HEK293 (cell line): ENCODE results near the gene MARCHF10.

Experiments used
- CTCF ChIA-PET: fragments of 350-600 bp; formaldehyde crosslinking; extraction: SDS; loops from one replicate; lab custom pipeline; 2021; ENCODE audit warnings: antibody characterized with exemption; lab: Yijun Ruan, JAX
- POLR2A ChIA-PET: fragments of 300-600 bp; formaldehyde crosslinking; extraction: SDS; loops from one replicate; lab custom pipeline; 2020; ENCODE audit warnings: antibody characterized with exemption, inconsistent platforms; lab: Yijun Ruan, JAX
- H3K27ac ChIP-seq: fragments of 200-500 bp; sonication (Bioruptor generic); 2 replicates; pipeline ENCODE4 v1.5.1; 2014; ENCODE audit warnings: low read depth, low read length, control low read depth, inconsistent platforms; ENCODE audit errors: extremely low read depth
- H3K36me3 ChIP-seq, 2 experiments: fragments of 200-500 bp in 1 of 2; sonication (Bioruptor generic) in 1 of 2; 1 replicate in 1 of 2; 2 replicates in 1 of 2; pipeline ENCODE4 v1.5.1; 2014 to 2017; ENCODE audit warnings: inconsistent platforms in 2 of 2, low read length in 2 of 2; ENCODE audit not compliant: control insufficient read depth in 2 of 2, insufficient read depth in 1 of 2
- H3K4me1 ChIP-seq: fragments of 200-500 bp; sonication (Bioruptor generic); 2 replicates; pipeline ENCODE4 v1.5.1; 2014; ENCODE audit warnings: mild to moderate bottlenecking, low read length, inconsistent platforms; ENCODE audit not compliant: control insufficient read depth, insufficient read depth
- H3K4me3 ChIP-seq: 2 replicates; pipeline ENCODE4 v1.5.1; 2011; ENCODE audit warnings: low read depth, mild to moderate bottlenecking, control low read depth, low read length, moderate library complexity
- H3K9me3 ChIP-seq: fragments of 200-500 bp; sonication (Bioruptor generic); 2 replicates; pipeline ENCODE4 v1.5.1; 2014; ENCODE audit warnings: low read depth, low read length, inconsistent platforms; ENCODE audit not compliant: control insufficient read depth, insufficient read depth
- EGR2 ChIP-seq: fragments of 450-650 bp; formaldehyde crosslinking; IDR thresholded peaks from 2 replicates; pipeline ENCODE4 v1.5.1; 2016; ENCODE audit warnings: low read depth, missing biosample characterization, missing genetic modification characterization
- GLI2 ChIP-seq: fragments of 450-650 bp; formaldehyde crosslinking; IDR thresholded peaks from 2 replicates; pipeline ENCODE4; 2017; ENCODE audit warnings: missing biosample characterization, missing genetic modification characterization, low read depth, borderline replicate concordance
- OSR2 ChIP-seq: fragments of 450-650 bp; formaldehyde crosslinking; IDR thresholded peaks from 2 replicates; pipeline ENCODE4 v1.5.1; 2016; ENCODE audit warnings: missing biosample characterization, missing genetic modification characterization
- REPIN1 ChIP-seq: fragments of 450-650 bp; formaldehyde crosslinking; IDR thresholded peaks from 2 replicates; pipeline ENCODE4 v1.5.1; 2017; ENCODE audit warnings: missing biosample characterization, missing genetic modification characterization, low read depth
- SCRT1 ChIP-seq: fragments of 450-650 bp; formaldehyde crosslinking; IDR thresholded peaks from 2 replicates; pipeline ENCODE4 v1.5.1; 2016; ENCODE audit warnings: missing biosample characterization, missing genetic modification characterization, borderline replicate concordance
- SP2 ChIP-seq: fragments of 450-650 bp; formaldehyde crosslinking; IDR thresholded peaks from 2 replicates; pipeline ENCODE4 v1.5.1; 2016; ENCODE audit warnings: missing biosample characterization, missing genetic modification characterization
- ZBTB7A ChIP-seq: fragments of 450-650 bp; formaldehyde crosslinking; IDR thresholded peaks from 2 replicates; pipeline ENCODE4 v1.5.1; 2016; ENCODE audit warnings: low read depth, missing biosample characterization, missing genetic modification characterization
- ZNF148 ChIP-seq: fragments of 450-650 bp; formaldehyde crosslinking; IDR thresholded peaks from 2 replicates; pipeline ENCODE4 v1.5.0; 2017; ENCODE audit warnings: missing biosample characterization, missing genetic modification characterization, borderline replicate concordance
- ZNF19 ChIP-seq: fragments of 450-650 bp; formaldehyde crosslinking; IDR thresholded peaks from 2 replicates; pipeline ENCODE4; 2016; ENCODE audit warnings: missing biosample characterization, missing genetic modification characterization, low read depth
- ZNF214 ChIP-seq: fragments of 450-650 bp; formaldehyde crosslinking; IDR thresholded peaks from 2 replicates; pipeline ENCODE4 v1.5.1; 2017; ENCODE audit warnings: missing biosample characterization, mild to moderate bottlenecking, missing genetic modification characterization, borderline replicate concordance
- ZNF221 ChIP-seq: fragments of 450-650 bp; formaldehyde crosslinking; IDR thresholded peaks from 2 replicates; pipeline ENCODE4 v1.5.1; 2017; ENCODE audit warnings: missing biosample characterization, missing genetic modification characterization, borderline replicate concordance
- ZNF23 ChIP-seq: fragments of 450-650 bp; formaldehyde crosslinking; IDR thresholded peaks from 2 replicates; pipeline ENCODE4 v1.5.1; 2016; ENCODE audit warnings: missing biosample characterization, missing genetic modification characterization, borderline replicate concordance
- ZNF302 ChIP-seq: fragments of 450-650 bp; formaldehyde crosslinking; IDR thresholded peaks from 2 replicates; pipeline ENCODE4 v1.5.1; 2016; ENCODE audit warnings: missing biosample characterization, missing genetic modification characterization, low read depth
- ZNF37A ChIP-seq: fragments of 450-650 bp; IDR thresholded peaks from 2 replicates; pipeline ENCODE4 v1.5.1; 2018; ENCODE audit warnings: missing biosample characterization, missing genetic modification characterization
- ZNF426 ChIP-seq: fragments of 450-650 bp; formaldehyde crosslinking; IDR thresholded peaks from 2 replicates; pipeline ENCODE4 v1.5.1; 2017; ENCODE audit warnings: missing biosample characterization, missing genetic modification characterization, mild to moderate bottlenecking, inconsistent platforms, moderate library complexity
- ZNF530 ChIP-seq: fragments of 450-650 bp; formaldehyde crosslinking; IDR thresholded peaks from 2 replicates; pipeline ENCODE4 v1.5.1; 2016; ENCODE audit warnings: low read depth, missing biosample characterization, missing genetic modification characterization
- ZNF544 ChIP-seq: fragments of 450-650 bp; formaldehyde crosslinking; IDR thresholded peaks from 2 replicates; pipeline ENCODE4 v1.5.0; 2017; ENCODE audit warnings: missing biosample characterization, missing genetic modification characterization
- ZNF610 ChIP-seq: fragments of 450-650 bp; formaldehyde crosslinking; IDR thresholded peaks from 2 replicates; pipeline ENCODE4 v1.5.1; 2016; ENCODE audit warnings: missing biosample characterization, missing genetic modification characterization, borderline replicate concordance
- ZNF660 ChIP-seq: fragments of 450-650 bp; IDR thresholded peaks from 2 replicates; pipeline ENCODE4 v1.5.1; 2018; ENCODE audit warnings: missing biosample characterization, mild to moderate bottlenecking, missing genetic modification characterization
- ZNF677 ChIP-seq: fragments of 450-650 bp; IDR thresholded peaks from 2 replicates; pipeline ENCODE4 v1.5.0; 2018; ENCODE audit warnings: missing biosample characterization, mild to moderate bottlenecking, missing genetic modification characterization, moderate library complexity
- ZNF791 ChIP-seq: fragments of 450-650 bp; formaldehyde crosslinking; IDR thresholded peaks from 2 replicates; pipeline ENCODE4 v1.5.1; 2016; ENCODE audit warnings: missing biosample characterization, missing genetic modification characterization
- ZSCAN23 ChIP-seq: fragments of 450-650 bp; formaldehyde crosslinking; IDR thresholded peaks from 2 replicates; pipeline ENCODE4 v1.5.1; 2016; ENCODE audit warnings: missing biosample characterization, missing genetic modification characterization
- TF ChIP-seq, protein P1 (sequence below): fragments of 450-650 bp; formaldehyde crosslinking; IDR thresholded peaks from 2 replicates; pipeline ENCODE4 v1.5.1; 2017; ENCODE audit warnings: missing biosample characterization, missing genetic modification characterization
- TF ChIP-seq, protein P2 (sequence below): fragments of 450-650 bp; formaldehyde crosslinking; IDR thresholded peaks from 2 replicates; pipeline ENCODE4 v1.5.1; 2016; ENCODE audit warnings: missing biosample characterization, missing genetic modification characterization
- TF ChIP-seq, protein P3 (sequence below): IDR thresholded peaks from 2 replicates; pipeline ENCODE4 v1.6.1; 2011; ENCODE audit warnings: mild to moderate bottlenecking, low read depth, low read length, borderline replicate concordance

The MARCHF10 gene

GRCh38 chr17:62826956-62827355 is 18.8 kb upstream of the MARCHF10 start:
- CTCF ChIA-PET: no interaction called here
- Histone ChIP-seq H3K9me3 (no peaks in the 10 kb centered on the region), H3K4me1 (peaks cover 14% of the 10 kb centered on the region), H3K27ac (no peak overlapping the region), H3K36me3 (no peaks in the 10 kb centered on the region), H3K4me3 (no peak overlapping the region)
- no peak for TF ChIP-seq SP2 (tag by site-specific recombination)
- TF ChIP-seq, protein P1, sequence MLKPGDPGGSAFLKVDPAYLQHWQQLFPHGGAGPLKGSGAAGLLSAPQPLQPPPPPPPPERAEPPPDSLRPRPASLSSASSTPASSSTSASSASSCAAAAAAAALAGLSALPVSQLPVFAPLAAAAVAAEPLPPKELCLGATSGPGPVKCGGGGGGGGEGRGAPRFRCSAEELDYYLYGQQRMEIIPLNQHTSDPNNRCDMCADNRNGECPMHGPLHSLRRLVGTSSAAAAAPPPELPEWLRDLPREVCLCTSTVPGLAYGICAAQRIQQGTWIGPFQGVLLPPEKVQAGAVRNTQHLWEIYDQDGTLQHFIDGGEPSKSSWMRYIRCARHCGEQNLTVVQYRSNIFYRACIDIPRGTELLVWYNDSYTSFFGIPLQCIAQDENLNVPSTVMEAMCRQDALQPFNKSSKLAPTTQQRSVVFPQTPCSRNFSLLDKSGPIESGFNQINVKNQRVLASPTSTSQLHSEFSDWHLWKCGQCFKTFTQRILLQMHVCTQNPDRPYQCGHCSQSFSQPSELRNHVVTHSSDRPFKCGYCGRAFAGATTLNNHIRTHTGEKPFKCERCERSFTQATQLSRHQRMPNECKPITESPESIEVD (tag by site-specific recombination): no peak
- TF ChIP-seq ZNF19 (tag by site-specific recombination): no peak
- TF ChIP-seq, protein P2, sequence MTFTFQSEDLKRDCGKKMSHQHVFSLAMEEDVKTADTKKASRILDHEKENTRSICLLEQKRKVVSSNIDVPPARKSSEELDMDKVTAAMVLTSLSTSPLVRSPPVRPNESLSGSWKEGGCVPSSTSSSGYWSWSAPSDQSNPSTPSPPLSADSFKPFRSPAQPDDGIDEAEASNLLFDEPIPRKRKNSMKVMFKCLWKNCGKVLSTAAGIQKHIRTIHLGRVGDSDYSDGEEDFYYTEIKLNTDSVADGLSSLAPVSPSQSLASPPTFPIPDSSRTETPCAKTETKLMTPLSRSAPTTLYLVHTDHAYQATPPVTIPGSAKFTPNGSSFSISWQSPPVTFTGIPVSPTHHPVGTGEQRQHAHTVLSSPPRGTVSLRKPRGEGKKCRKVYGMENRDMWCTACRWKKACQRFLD (tag by site-specific recombination): no peak
- no peak for TF ChIP-seq ZNF544 (tag by site-specific recombination)
- TF ChIP-seq ZNF660: no peak
- TF ChIP-seq ZNF37A (tag by site-specific recombination): no peak
- no peak for TF ChIP-seq GLI2 (tag by site-specific recombination)
- TF ChIP-seq, protein P3, sequence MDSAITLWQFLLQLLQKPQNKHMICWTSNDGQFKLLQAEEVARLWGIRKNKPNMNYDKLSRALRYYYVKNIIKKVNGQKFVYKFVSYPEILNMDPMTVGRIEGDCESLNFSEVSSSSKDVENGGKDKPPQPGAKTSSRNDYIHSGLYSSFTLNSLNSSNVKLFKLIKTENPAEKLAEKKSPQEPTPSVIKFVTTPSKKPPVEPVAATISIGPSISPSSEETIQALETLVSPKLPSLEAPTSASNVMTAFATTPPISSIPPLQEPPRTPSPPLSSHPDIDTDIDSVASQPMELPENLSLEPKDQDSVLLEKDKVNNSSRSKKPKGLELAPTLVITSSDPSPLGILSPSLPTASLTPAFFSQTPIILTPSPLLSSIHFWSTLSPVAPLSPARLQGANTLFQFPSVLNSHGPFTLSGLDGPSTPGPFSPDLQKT: no peak
- no peak for TF ChIP-seq EGR2 (tag by site-specific recombination)
- TF ChIP-seq ZNF677 (tag by site-specific recombination): no peak
- TF ChIP-seq ZSCAN23 (tag by site-specific recombination): no peak
- no peak for TF ChIP-seq ZNF791 (tag by site-specific recombination)
- TF ChIP-seq ZNF426 (tag by site-specific recombination): no peak
- no peak for TF ChIP-seq OSR2
- no peak for TF ChIP-seq ZNF214 (tag by site-specific recombination)
- no peak for TF ChIP-seq ZNF221 (tag by site-specific recombination)
- no peak for TF ChIP-seq ZBTB7A
- no peak for TF ChIP-seq ZNF148
- POLR2A ChIA-PET: interaction anchor here (0.5 to 0.7 kb wide), 2 partner anchors 23 to 134 kb away, joined by 3 to 5 read pairs; no protein-coding TSS in a partner anchor

GRCh38 chr17:62825182-62825581 is 17.1 kb upstream of the MARCHF10 start:
- no peak overlapping the region for H3K27ac ChIP-seq
- H3K4me3 ChIP-seq: no peak overlapping the region
- no peak for TF ChIP-seq GLI2 (tag by site-specific recombination)
- no peak for TF ChIP-seq ZNF23 (tag by site-specific recombination)
- no peak for TF ChIP-seq REPIN1
- TF ChIP-seq ZNF610 (tag by site-specific recombination): no peak
- TF ChIP-seq SCRT1 (tag by site-specific recombination): no peak
- no peak for TF ChIP-seq ZNF530 (tag by site-specific recombination)
- TF ChIP-seq ZNF302 (tag by site-specific recombination): no peak
- no peak for TF ChIP-seq ZNF544 (tag by site-specific recombination)
- TF ChIP-seq, all 188 proteins: peak for 0
- H3K4me1 ChIP-seq: peaks cover 15% of the 10 kb centered on the region
- ChIA-PET CTCF (interaction anchor here (0.6 to 1.2 kb wide), 4 partner anchors 93 to 275 kb away, joined by 3 to 4 read pairs (median 4); no protein-coding TSS in a partner anchor), POLR2A (interaction anchor here (0.6 to 1.1 kb wide), 3 partner anchors 27 to 47 kb away, joined by 3 to 6 read pairs (median 5); no protein-coding TSS in a partner anchor)
- no peaks in the 10 kb centered on the region for H3K36me3 ChIP-seq
- no peaks in the 10 kb centered on the region for H3K9me3 ChIP-seq
